ENCODE data around the gene LNPEP. TPM values are rescaled to one million over a fixed set of nuclear protein-coding genes. Genes with fewer than 3 reads are reported as not detected.

Gene LNPEP
- total RNA-seq, 2 experiments from 2014 or later = 44.7 to 45.8 TPM

DNA sequence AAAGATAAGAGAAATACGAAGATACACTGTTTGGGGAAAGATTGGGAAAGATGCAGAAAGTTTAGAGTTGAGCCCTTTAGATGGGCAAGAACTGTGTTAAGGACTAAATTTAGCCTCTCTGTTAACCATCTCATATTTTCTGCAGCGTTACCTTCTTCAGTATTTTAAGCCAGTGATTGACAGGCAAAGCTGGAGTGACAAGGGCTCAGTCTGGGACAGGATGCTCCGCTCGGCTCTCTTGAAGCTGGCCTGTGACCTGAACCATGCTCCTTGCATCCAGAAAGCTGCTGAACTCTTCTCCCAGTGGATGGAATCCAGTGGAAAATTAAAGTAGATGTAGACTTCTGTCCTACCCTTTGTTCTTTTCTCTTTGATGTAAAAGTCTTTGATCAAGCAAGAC lies 26.4 kb upstream of the LNPEP start:
- ChIA-PET CTCF (interaction anchor here (1.4 kb wide), 1 partner anchor 40 kb away, joined by 6 read pairs; no protein-coding TSS in a partner anchor), POLR2A (no interaction called here)
- no peak for DNase-seq
- Mint-ChIP-seq H3K4me3 (no peak overlapping the region), H3K9me3 (no peaks in the 10 kb centered on the region), H3K27ac (no peak overlapping the region), H3K36me3 (peaks cover 29% of the 10 kb centered on the region), H3K27me3 (no peaks in the 10 kb centered on the region), H3K4me1 (ENCODE audit: low read depth) (peaks cover under 1% of the 10 kb centered on the region)
- intact Hi-C loops (cut with micrococcal nuclease) = no loop called here

DNA sequence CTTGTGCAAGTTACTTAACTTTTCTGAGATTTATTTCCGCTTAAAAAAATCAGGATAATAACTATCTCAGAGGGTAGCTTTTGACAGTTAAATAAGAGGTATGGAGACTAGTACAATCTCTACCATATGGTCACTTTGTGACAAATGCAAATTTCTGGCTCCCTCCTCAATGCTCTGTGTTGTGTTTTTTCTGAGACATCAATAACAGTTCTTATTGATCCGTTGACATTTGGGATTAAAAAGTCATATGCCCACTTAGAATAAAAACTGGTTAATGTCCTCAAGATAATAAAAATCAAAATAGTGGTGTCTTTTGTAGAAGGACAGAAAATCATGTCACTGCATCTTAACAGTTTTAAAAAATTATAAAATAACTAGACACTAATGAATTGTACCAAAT lies 24.7 kb upstream of the LNPEP start:
- no peak for DNase-seq
- intact Hi-C loops (cut with micrococcal nuclease) = no loop called here
- no peak overlapping the region for H3K4me3 Mint-ChIP-seq
- CTCF ChIA-PET = no interaction called here
- no peak overlapping the region for H3K27ac Mint-ChIP-seq
- H3K27me3 Mint-ChIP-seq = no peaks in the 10 kb centered on the region
- H3K36me3 Mint-ChIP-seq = peaks cover 27% of the 10 kb centered on the region
- POLR2A ChIA-PET = no interaction called here
- no peaks in the 10 kb centered on the region for H3K4me1 Mint-ChIP-seq (ENCODE audit: low read depth)
- H3K9me3 Mint-ChIP-seq = no peaks in the 10 kb centered on the region

DNA sequence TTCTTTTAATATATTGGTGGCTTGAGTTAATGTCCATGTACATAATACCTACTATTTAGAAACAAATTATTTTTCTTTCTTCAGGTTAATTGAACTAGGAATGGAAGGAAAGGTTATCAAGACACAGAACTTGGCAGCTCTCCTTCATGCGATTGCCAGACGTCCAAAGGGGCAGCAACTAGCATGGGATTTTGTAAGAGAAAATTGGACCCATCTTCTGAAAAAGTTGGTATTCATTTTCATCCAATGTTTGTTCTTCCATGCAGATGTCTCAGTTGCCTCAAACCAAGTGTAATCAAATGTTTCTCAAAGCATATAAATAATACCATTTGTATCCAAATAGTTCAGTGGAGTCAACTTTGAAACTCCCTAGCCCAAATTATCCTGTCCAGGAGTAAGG lies 22.6 kb upstream of the LNPEP start:
- Mint-ChIP-seq H3K27ac (no peak overlapping the region), H3K9me3 (no peaks in the 10 kb centered on the region), H3K4me3 (no peak overlapping the region), H3K4me1 (ENCODE audit: low read depth) (no peaks in the 10 kb centered on the region), H3K27me3 (no peaks in the 10 kb centered on the region), H3K36me3 (peaks cover 42% of the 10 kb centered on the region)
- POLR2A ChIA-PET = no interaction called here
- intact Hi-C loops (cut with micrococcal nuclease) = no loop called here
- no peak for DNase-seq
- CTCF ChIA-PET = interaction anchor here (0.6 to 0.8 kb wide), 2 partner anchors 84 to 651 kb away, joined by 3 read pairs; no protein-coding TSS in a partner anchor

DNA sequence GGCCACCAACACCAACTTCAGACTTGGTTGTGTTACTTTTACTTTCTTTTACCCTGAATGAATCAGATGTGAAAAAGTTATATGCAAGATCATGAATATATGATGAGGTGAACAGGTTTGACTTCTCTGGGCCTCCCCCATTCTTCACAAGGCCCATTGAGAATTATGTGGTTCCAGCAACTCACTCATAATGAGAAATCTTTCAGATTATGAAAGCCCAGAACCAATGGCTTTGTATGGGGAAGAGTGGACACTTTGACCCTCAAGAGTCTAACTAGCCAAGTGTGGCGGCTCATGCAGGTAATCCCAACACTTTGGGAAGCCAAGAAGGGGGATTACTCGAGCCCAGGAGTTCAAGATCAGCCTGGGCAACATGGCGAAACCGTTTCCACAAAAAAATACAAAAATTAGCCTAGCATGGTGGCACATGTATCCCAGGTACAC lies 16.1 kb upstream of the LNPEP start:
- no peaks in the 10 kb centered on the region for H3K27me3 Mint-ChIP-seq
- peak; percentile 33 for DNase-seq
- peaks cover 32% of the 10 kb centered on the region for H3K36me3 Mint-ChIP-seq
- H3K4me3 Mint-ChIP-seq = no peak overlapping the region
- H3K9me3 Mint-ChIP-seq = no peaks in the 10 kb centered on the region
- no peak overlapping the region for H3K27ac Mint-ChIP-seq
- ChIA-PET POLR2A (no interaction called here), CTCF (no interaction called here)
- H3K4me1 Mint-ChIP-seq (ENCODE audit: low read depth) = peaks cover 36% of the 10 kb centered on the region
- intact Hi-C loops (cut with micrococcal nuclease) = loop anchor here (1.0 to 2.0 kb wide), 3 partner anchors 16 to 43 kb away; partner anchors contain the start of gene ERAP2

DNA sequence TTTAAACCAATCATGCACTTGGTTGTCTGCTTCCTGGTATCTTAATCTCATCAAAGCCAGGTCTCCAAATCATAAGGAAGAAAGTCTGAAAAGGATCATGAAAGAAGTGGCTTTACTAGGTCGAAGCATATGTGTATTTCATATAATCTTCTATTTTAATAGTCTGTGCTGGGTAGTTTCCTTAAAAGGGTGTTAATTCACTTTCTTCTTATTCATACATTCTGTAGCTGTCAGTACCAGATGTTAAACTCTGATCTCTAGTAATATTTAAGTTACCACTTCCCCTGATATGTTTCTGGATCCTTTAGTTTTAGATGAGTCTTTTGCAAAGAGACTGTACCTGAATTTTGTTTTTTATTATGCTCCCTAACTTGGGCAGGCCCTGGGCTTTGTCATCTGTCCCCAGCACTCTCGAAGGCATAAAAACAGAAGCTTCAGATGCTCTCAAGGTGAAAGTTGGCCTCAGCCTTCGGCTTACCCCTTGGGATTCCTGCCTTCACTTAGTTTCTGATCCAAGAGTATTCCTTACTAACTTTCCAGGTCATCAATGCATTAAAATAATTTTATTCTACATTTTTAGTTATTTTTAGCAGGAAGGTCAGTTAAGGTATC lies 15.0 kb upstream of the LNPEP start:
- Mint-ChIP-seq H3K27ac (no peak overlapping the region), H3K9me3 (no peaks in the 10 kb centered on the region), H3K36me3 (peaks cover 28% of the 10 kb centered on the region), H3K4me1 (ENCODE audit: low read depth) (peaks cover 36% of the 10 kb centered on the region), H3K27me3 (no peaks in the 10 kb centered on the region), H3K4me3 (no peak overlapping the region)
- intact Hi-C loops (cut with micrococcal nuclease) = no loop called here
- ChIA-PET POLR2A (no interaction called here), CTCF (interaction anchor here (1.4 kb wide), 1 partner anchor 51 kb away, joined by 4 read pairs; no protein-coding TSS in a partner anchor)
- DNase-seq = no peak

DNA sequence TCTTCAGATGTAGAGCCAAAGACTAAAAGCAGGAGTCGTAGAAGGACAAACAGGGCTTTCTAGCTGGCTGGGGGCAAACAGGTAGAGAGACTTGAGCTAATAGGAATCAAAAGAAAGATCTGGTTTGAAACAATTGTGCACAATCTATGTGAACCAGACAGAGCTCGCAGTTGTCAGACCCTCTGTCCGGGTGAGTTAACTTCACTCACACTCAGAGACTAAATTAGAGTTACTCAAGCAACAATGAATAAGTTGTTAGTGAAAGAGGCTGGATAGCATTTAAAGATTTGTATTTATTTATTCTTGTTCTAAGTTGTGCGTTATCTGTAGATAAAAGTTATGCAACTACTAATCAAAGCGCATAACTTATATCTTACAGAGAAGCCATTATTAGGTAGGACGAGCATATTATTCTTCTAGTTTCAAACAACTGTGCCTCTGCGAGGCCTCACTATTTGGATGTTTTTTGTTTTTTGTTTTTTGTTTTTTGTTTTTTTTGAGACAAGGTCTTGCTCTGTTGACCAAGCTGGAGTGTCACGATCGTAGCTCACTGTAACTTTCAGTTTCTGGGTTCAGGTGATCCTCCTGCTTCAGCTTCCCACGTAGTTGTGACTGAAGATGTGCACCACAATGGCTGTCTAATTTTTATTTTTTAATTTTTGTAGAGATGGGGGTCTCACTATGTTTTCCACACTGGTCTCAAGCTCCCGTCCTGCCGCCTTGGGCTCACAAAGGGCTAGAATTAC lies 13.2 kb upstream of the LNPEP start:
- intact Hi-C loops (cut with micrococcal nuclease) = no loop called here
- Mint-ChIP-seq H3K27me3 (no peaks in the 10 kb centered on the region), H3K4me1 (ENCODE audit: low read depth) (peaks cover 38% of the 10 kb centered on the region), H3K4me3 (no peak overlapping the region), H3K27ac (no peak overlapping the region), H3K9me3 (no peaks in the 10 kb centered on the region), H3K36me3 (peaks cover 16% of the 10 kb centered on the region)
- DNase-seq = no peak
- CTCF ChIA-PET = interaction anchor here (0.9 to 1.0 kb wide), 2 partner anchors 53 to 54 kb away, joined by 3 read pairs; no protein-coding TSS in a partner anchor
- POLR2A ChIA-PET = no interaction called here

DNA sequence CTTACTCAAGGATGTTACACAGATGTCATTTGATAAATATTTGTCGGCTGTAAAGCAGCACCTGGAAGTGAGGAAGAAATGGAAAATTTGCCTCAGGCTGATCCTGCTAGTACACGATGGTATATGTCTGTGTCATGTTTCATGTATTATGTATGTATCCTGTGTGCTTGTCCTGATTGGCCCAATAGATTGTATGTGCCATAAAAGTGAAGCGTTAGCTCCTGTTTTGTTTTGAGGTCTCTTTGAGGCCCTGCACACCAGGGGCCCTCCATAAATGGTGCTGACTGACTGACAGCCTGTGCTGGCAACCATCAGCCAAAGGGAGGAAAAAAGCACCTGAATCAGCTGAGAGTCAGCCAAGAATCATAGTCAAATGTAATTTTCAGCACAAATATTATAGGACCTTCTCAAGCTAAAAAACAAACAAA lies 11.8 kb upstream of the LNPEP start:
- ChIA-PET CTCF (interaction anchor here (0.6 to 1.0 kb wide), 4 partner anchors 9 to 58 kb away, joined by 3 read pairs; no protein-coding TSS in a partner anchor), POLR2A (interaction anchor here (0.5 to 1.2 kb wide), 3 partner anchors 10 to 135 kb away, joined by 3 to 4 read pairs (median 4); partner anchors contain the start of gene ERAP1)
- Mint-ChIP-seq H3K36me3 (peaks cover 6% of the 10 kb centered on the region), H3K4me1 (ENCODE audit: low read depth) (peaks cover 37% of the 10 kb centered on the region), H3K27ac (peak overlapping the region; percentile 67), H3K4me3 (no peak overlapping the region), H3K9me3 (no peaks in the 10 kb centered on the region), H3K27me3 (no peaks in the 10 kb centered on the region)
- DNase-seq = peak; percentile 24
- intact Hi-C loops (cut with micrococcal nuclease) = loop anchor here (1.0 kb wide), 1 partner anchor 10 kb away; no protein-coding TSS in a partner anchor

DNA sequence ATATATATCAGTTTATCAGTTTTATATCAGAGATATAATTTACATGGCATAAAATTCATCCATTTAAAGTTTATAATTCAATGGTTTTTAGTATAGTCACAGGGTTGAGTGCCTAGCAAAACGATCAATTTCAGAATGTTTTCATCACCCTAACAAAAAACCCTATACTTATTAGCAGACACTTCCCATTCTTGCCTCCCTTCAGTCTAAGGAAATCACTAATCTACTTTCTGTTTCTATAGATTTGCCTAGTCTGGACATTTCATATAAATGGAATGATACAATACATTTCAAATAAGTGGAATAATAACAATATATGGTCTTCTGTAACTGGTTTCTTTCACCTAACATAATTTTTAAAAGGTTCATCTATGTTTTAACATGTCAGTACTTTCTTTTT lies 9.6 kb upstream of the LNPEP start:
- intact Hi-C loops (cut with micrococcal nuclease) = no loop called here
- no peak overlapping the region for H3K4me3 Mint-ChIP-seq
- POLR2A ChIA-PET = no interaction called here
- H3K4me1 Mint-ChIP-seq (ENCODE audit: low read depth) = peaks cover 36% of the 10 kb centered on the region
- H3K27ac Mint-ChIP-seq = no peak overlapping the region
- no peaks in the 10 kb centered on the region for H3K9me3 Mint-ChIP-seq
- DNase-seq = no peak
- no peaks in the 10 kb centered on the region for H3K27me3 Mint-ChIP-seq
- H3K36me3 Mint-ChIP-seq = peaks cover 1% of the 10 kb centered on the region
- CTCF ChIA-PET = interaction anchor here (1.6 kb wide), 1 partner anchor 57 kb away, joined by 6 read pairs; no protein-coding TSS in a partner anchor

DNA sequence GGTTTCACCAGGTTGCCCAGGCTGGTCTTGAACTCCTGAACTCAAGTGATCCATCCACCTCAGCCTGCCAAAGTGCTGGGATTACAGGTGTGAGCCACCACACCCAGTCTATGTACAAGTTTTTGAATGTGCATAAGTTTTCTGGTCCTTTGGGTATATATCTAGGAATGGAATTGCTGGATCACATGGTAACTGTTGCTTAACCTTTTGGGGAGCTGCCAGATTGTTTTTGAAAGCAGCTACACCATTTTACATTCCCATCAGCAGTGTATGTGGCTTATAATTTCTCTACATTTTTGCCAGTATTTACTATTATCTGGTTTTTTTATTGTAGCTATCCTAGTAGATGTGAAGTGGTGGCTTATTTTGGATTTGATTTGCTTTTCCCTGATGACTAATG lies 8.9 kb upstream of the LNPEP start:
- Mint-ChIP-seq H3K27ac (no peak overlapping the region), H3K4me1 (ENCODE audit: low read depth) (peaks cover 39% of the 10 kb centered on the region), H3K27me3 (no peaks in the 10 kb centered on the region), H3K4me3 (no peak overlapping the region), H3K9me3 (no peaks in the 10 kb centered on the region), H3K36me3 (peaks cover 1% of the 10 kb centered on the region)
- CTCF ChIA-PET = interaction anchor here (0.6 to 1.6 kb wide), 3 partner anchors 18 to 957 kb away, joined by 3 to 6 read pairs (median 4); no protein-coding TSS in a partner anchor
- POLR2A ChIA-PET = no interaction called here
- intact Hi-C loops (cut with micrococcal nuclease) = no loop called here
- no peak for DNase-seq

DNA sequence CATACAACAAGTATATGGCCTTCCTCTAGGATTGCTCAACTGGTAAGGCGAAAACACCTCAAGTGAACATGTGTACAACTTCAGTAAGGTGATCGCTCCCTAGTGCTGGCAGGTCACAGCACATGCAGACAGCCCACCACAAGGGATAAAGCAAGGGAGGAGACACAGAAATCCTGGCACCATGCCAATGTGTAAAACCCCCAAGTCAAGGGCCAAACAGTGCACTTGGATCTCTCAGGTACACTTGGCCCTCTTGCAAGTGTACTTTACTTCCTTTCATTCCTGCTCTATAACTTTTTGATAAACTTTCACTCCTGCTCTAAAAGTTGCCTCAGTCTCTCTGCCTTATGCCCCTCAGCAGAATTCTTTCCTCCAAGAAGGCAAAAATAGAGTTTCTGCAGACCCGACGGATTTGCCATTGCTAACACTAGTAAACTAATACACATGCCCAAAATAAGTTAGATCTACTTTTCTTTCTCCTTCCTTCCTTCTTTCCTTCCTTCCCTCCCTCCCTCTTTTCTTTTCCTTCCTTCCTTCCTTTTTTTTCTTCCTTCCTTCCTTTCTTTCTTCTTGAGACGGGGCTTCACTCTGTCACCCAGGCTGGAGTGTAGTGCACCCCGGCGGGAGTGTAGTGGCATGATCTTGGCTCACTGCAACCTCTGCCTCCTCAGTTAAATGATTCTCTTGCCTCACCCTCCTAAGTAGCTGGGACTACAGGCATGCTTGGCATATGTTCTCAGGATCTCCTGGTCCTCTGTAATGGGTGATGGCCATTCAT lies 6.8 kb upstream of the LNPEP start:
- POLR2A ChIA-PET = no interaction called here
- peaks cover 46% of the 10 kb centered on the region for H3K4me1 Mint-ChIP-seq (ENCODE audit: low read depth)
- CTCF ChIA-PET = interaction anchor here (1.1 kb wide), 1 partner anchor 60 kb away, joined by 3 read pairs; no protein-coding TSS in a partner anchor
- H3K4me3 Mint-ChIP-seq = no peak overlapping the region
- peaks cover 2% of the 10 kb centered on the region for H3K36me3 Mint-ChIP-seq
- H3K27ac Mint-ChIP-seq = no peak overlapping the region
- no peaks in the 10 kb centered on the region for H3K9me3 Mint-ChIP-seq
- DNase-seq = no peak
- H3K27me3 Mint-ChIP-seq = no peaks in the 10 kb centered on the region
- intact Hi-C loops (cut with micrococcal nuclease) = no loop called here

DNA sequence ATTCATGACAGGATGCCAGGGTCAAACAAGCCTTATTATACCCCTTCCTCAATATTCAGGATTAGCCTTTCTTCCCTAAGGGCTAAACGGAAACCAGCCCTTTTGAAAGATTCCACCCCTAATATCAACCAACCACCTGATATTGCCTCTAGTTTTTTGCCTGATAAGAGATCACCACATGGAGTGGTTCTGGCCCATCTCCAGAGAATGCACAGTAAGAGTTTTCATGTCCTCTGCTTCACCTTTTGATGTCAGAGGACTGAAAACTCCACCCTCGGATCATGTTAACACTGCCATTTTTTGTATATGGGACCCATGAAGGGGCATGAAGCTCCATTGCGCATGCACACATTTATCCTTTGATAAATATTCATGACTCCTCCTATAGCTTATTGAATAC lies 5.8 kb upstream of the LNPEP start:
- H3K27ac Mint-ChIP-seq = no peak overlapping the region
- peaks cover 3% of the 10 kb centered on the region for H3K36me3 Mint-ChIP-seq
- intact Hi-C loops (cut with micrococcal nuclease) = no loop called here
- no peak overlapping the region for H3K4me3 Mint-ChIP-seq
- peaks cover 43% of the 10 kb centered on the region for H3K4me1 Mint-ChIP-seq (ENCODE audit: low read depth)
- CTCF ChIA-PET = interaction anchor here (2.0 kb wide), 1 partner anchor 61 kb away, joined by 5 read pairs; no protein-coding TSS in a partner anchor
- no peak for DNase-seq
- H3K9me3 Mint-ChIP-seq = no peaks in the 10 kb centered on the region
- POLR2A ChIA-PET = no interaction called here
- no peaks in the 10 kb centered on the region for H3K27me3 Mint-ChIP-seq

DNA sequence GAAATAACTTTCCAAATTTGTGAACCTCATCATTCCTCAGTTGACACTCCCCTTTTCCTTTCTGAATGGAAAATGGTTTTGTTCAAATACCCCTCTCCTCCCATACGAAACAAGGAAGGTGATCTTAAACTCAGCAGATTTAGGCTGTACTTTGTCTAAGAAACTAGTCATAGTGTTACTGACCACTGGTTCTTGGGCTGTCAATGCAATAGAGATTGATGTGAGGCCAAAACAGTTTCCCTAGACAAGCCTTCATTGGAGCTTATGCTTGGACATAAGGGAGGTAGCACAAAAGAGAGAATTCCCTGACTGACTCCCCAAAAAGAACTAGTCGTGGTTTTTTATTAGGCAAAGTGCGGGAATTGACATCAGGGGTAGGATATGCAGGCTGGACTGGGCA lies 5.3 kb upstream of the LNPEP start:
- no peak overlapping the region for H3K27ac Mint-ChIP-seq
- intact Hi-C loops (cut with micrococcal nuclease) = no loop called here
- peaks cover 3% of the 10 kb centered on the region for H3K36me3 Mint-ChIP-seq
- H3K27me3 Mint-ChIP-seq = no peaks in the 10 kb centered on the region
- H3K9me3 Mint-ChIP-seq = no peaks in the 10 kb centered on the region
- DNase-seq = no peak
- H3K4me3 Mint-ChIP-seq = no peak overlapping the region
- ChIA-PET POLR2A (no interaction called here), CTCF (interaction anchor here (0.5 to 2.0 kb wide), 2 partner anchors 62 to 229 kb away, joined by 3 to 5 read pairs; no protein-coding TSS in a partner anchor)
- H3K4me1 Mint-ChIP-seq (ENCODE audit: low read depth) = peaks cover 43% of the 10 kb centered on the region

Measured in activated CD4-positive, alpha-beta memory T cell treated with anti-CD3 and anti-CD28 coated beads for 36 hours (primary cell).